RWPE1 (cell line): ENCODE data around the gene TAC4.

Experiments used
- CTCF ChIA-PET: fragments of 350-600 bp; sonication (Branson Sonifier 250); formaldehyde crosslinking; extraction: SDS; loops from one replicate; lab custom pipeline; 2021; lab: Yijun Ruan, JAX
- POLR2A ChIA-PET: fragments of 400-600 bp; formaldehyde crosslinking; extraction: SDS; loops from one replicate; lab custom pipeline; 2020; ENCODE audit warnings: antibody characterized with exemption; ENCODE audit not compliant: low non-redundant PET; lab: Yijun Ruan, JAX
- DNase-seq: peaks from one replicate; pipeline ENCODE4 v3.0.0; 2012; ENCODE audit warnings: low spot score
- H3K27ac ChIP-seq: fragments of 450-650 bp; 2 replicates; pipeline ENCODE4 v1.5.1; 2017
- CTCF ChIP-seq: fragments of 450-650 bp; conservative IDR thresholded peaks from 2 replicates; pipeline ENCODE4 v1.5.1; 2017; ENCODE audit warnings: low read depth, mild to moderate bottlenecking

TAC4 gene

GRCh38 chr17:49817993-49818392 is 29.9 kb downstream of the TAC4 start:
- H3K27ac ChIP-seq: no peak overlapping the region
- no peak for DNase-seq
- ChIA-PET POLR2A (no interaction called here), CTCF (no interaction called here)
- TF ChIP-seq CTCF: no peak

GRCh38 chr17:49815761-49816281 is 32.0 kb downstream of the TAC4 start:
- TF ChIP-seq CTCF: no peak
- DNase-seq: no peak
- CTCF ChIA-PET: interaction anchor here (0.7 to 0.9 kb wide), 2 partner anchors 67 to 182 kb away, joined by 3 to 7 read pairs; no protein-coding TSS in a partner anchor
- no peak overlapping the region for H3K27ac ChIP-seq
- POLR2A ChIA-PET: no interaction called here

- TF ChIP-seq CTCF: no peak
- ChIA-PET CTCF (interaction anchor here (0.9 kb wide), 1 partner anchor 183 kb away, joined by 3 read pairs; no protein-coding TSS in a partner anchor), POLR2A (no interaction called here)
- no peak overlapping the region for H3K27ac ChIP-seq
- DNase-seq: no peak
Observed at GRCh38 chr17:49814781-49815529, 32.9 kb downstream of the TAC4 start.

GRCh38 chr17:49809056-49809455 is 38.8 kb downstream of the TAC4 start:
- no peak for DNase-seq
- TF ChIP-seq CTCF: no peak
- CTCF ChIA-PET: interaction anchor here (0.7 kb wide), 1 partner anchor 84 kb away, joined by 3 read pairs; no protein-coding TSS in a partner anchor
- POLR2A ChIA-PET: no interaction called here
- H3K27ac ChIP-seq: no peak overlapping the region

GRCh38 chr17:49798738-49799137 is 49.1 kb downstream of the TAC4 start:
- no peak for DNase-seq
- ChIA-PET POLR2A (no interaction called here), CTCF (interaction anchor here (0.6 to 1.6 kb wide), 2 partner anchors 10 to 242 kb away, joined by 3 to 5 read pairs; partner anchors contain the start of gene KAT7)
- no peak overlapping the region for H3K27ac ChIP-seq
- TF ChIP-seq CTCF: no peak

GRCh38 chr17:49798182-49798581 is 49.7 kb downstream of the TAC4 start:
- POLR2A ChIA-PET: no interaction called here
- CTCF ChIA-PET: interaction anchor here (0.6 to 1.6 kb wide), 2 partner anchors 10 to 231 kb away, joined by 4 to 5 read pairs; partner anchors contain the start of gene KAT7
- DNase-seq: no peak
- H3K27ac ChIP-seq: no peak overlapping the region
- TF ChIP-seq CTCF: no peak
